ENCODE data around the gene TSR2. TPM values are rescaled to one million over a fixed set of nuclear protein-coding genes. Genes with fewer than 3 reads are reported as not detected.
A peak's percentile ranks its signal among the peaks of the same experiment; 100 is the strongest.

TSR2 gene
- total RNA-seq, 2 experiments from 2014 or later = 36.3 to 36.5 TPM

- H3K27ac ChIP-seq (ENCODE audit: low read depth in 1 of 2, low read length in 2 of 2) = no peak overlapping the region
- no peak for ATAC-seq (ENCODE audit: poor library complexity)
- Mint-ChIP-seq H3K36me3 (ENCODE audit: low read depth) (no peaks in the 10 kb centered on the region), H3K4me3 (no peak overlapping the region), H3K27ac (no peak overlapping the region), H3K9me3 (no peaks in the 10 kb centered on the region), H3K4me1 (ENCODE audit: low read depth) (no peaks in the 10 kb centered on the region), H3K27me3 (peaks cover 5% of the 10 kb centered on the region)
- CTCF ChIA-PET = no interaction called here
- H3K36me3 ChIP-seq (ENCODE audit: insufficient read depth, low read length) = no peaks in the 10 kb centered on the region
- TF ChIP-seq, protein P1, sequence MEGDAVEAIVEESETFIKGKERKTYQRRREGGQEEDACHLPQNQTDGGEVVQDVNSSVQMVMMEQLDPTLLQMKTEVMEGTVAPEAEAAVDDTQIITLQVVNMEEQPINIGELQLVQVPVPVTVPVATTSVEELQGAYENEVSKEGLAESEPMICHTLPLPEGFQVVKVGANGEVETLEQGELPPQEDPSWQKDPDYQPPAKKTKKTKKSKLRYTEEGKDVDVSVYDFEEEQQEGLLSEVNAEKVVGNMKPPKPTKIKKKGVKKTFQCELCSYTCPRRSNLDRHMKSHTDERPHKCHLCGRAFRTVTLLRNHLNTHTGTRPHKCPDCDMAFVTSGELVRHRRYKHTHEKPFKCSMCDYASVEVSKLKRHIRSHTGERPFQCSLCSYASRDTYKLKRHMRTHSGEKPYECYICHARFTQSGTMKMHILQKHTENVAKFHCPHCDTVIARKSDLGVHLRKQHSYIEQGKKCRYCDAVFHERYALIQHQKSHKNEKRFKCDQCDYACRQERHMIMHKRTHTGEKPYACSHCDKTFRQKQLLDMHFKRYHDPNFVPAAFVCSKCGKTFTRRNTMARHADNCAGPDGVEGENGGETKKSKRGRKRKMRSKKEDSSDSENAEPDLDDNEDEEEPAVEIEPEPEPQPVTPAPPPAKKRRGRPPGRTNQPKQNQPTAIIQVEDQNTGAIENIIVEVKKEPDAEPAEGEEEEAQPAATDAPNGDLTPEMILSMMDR (IDR thresholded peaks at IDR 0.05) = no peak
- H3K9me3 ChIP-seq (ENCODE audit: control insufficient read depth in 1 of 2, insufficient read depth in 1 of 2, low read length in 2 of 2) = no peaks in the 10 kb centered on the region
- no peak overlapping the region for H3K4me3 ChIP-seq (ENCODE audit: low read length)
- no peaks in the 10 kb centered on the region for H3K27me3 ChIP-seq (ENCODE audit: control insufficient read depth in 1 of 2, insufficient read depth in 2 of 2, low read length in 2 of 2)
- intact Hi-C loops (cut with DNase I, micrococcal nuclease) = loop anchor here in 1 of 2 experiments (10.0 kb wide), 1 partner anchor 361 kb away; no protein-coding TSS in a partner anchor
- POLR2A ChIA-PET = no interaction called here
- H3K4me1 ChIP-seq (ENCODE audit: insufficient read depth, low read length) = no peaks in the 10 kb centered on the region
- peak in 3 of 14 experiments; percentile 12 to 19 (median 17) for DNase-seq
Measured at GRCh38 chrX:54423161-54423888, 16.9 kb upstream of the TSR2 start.

DNA sequence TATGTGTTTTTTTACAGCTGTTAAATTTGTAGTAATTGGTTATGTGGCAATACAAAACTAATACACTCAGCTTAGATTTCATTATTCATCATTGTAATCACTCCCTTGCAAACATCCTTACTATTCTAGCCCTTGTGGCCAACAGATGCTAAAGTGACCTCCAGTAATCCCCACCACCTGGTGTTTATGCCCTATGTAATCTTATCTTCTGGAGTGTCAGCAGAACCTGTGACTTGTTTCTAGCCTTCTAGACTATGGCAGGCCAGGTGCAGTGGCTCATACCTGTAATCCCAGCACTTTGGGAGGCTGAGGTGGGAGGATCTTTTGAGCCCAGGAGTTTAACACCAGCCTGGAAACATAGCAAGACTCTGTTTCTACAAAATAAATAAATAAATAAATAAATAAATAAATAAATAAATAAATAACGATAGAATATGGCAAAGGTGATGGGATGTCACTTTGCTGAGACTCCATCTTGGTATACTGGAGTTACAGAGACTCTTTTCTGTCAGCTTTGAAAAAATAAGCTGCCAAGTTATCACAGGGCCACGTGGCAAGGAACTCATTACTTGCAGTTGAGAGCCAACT is 12.3 kb upstream of the TSR2 start:
- Mint-ChIP-seq H3K4me1 (ENCODE audit: low read depth) (no peaks in the 10 kb centered on the region), H3K36me3 (ENCODE audit: low read depth) (no peaks in the 10 kb centered on the region), H3K27me3 (no peaks in the 10 kb centered on the region), H3K4me3 (no peak overlapping the region), H3K27ac (no peak overlapping the region), H3K9me3 (no peaks in the 10 kb centered on the region)
- TF ChIP-seq, protein P1 (IDR thresholded peaks at IDR 0.05) = no peak
- no peaks in the 10 kb centered on the region for H3K27me3 ChIP-seq (ENCODE audit: control insufficient read depth in 1 of 2, insufficient read depth in 2 of 2, low read length in 2 of 2)
- intact Hi-C loops (cut with DNase I, micrococcal nuclease) = loop anchor here in 1 of 2 experiments (10.0 kb wide), 1 partner anchor 357 kb away; no protein-coding TSS in a partner anchor
- CTCF ChIA-PET = no interaction called here
- H3K4me3 ChIP-seq (ENCODE audit: low read length) = no peak overlapping the region
- ATAC-seq (ENCODE audit: poor library complexity) (no peak), DNase-seq (no peak)
- H3K27ac ChIP-seq (ENCODE audit: low read depth in 1 of 2, low read length in 2 of 2) = no peak overlapping the region
- no peaks in the 10 kb centered on the region for H3K4me1 ChIP-seq (ENCODE audit: insufficient read depth, low read length)
- H3K9me3 ChIP-seq (ENCODE audit: control insufficient read depth in 1 of 2, insufficient read depth in 1 of 2, low read length in 2 of 2) = no peaks in the 10 kb centered on the region
- no peaks in the 10 kb centered on the region for H3K36me3 ChIP-seq (ENCODE audit: insufficient read depth, low read length)
- POLR2A ChIA-PET = no interaction called here

- POLR2A ChIA-PET = no interaction called here
- TF ChIP-seq, protein P1 (IDR thresholded peaks at IDR 0.05) = no peak
- CTCF ChIA-PET = no interaction called here
- Histone ChIP-seq H3K4me3 (ENCODE audit: low read length) (no peak overlapping the region), H3K27ac (ENCODE audit: low read depth in 1 of 2, low read length in 2 of 2) (no peak overlapping the region), H3K9me3 (ENCODE audit: control insufficient read depth in 1 of 2, insufficient read depth in 1 of 2, low read length in 2 of 2) (no peaks in the 10 kb centered on the region), H3K27me3 (ENCODE audit: control insufficient read depth in 1 of 2, insufficient read depth in 2 of 2, low read length in 2 of 2) (no peaks in the 10 kb centered on the region), H3K36me3 (ENCODE audit: insufficient read depth, low read length) (no peaks in the 10 kb centered on the region), H3K4me1 (ENCODE audit: insufficient read depth, low read length) (no peaks in the 10 kb centered on the region)
- H3K27ac Mint-ChIP-seq = no peak overlapping the region
- intact Hi-C loops (cut with DNase I, micrococcal nuclease) = no loop called here
- no peaks in the 10 kb centered on the region for H3K9me3 Mint-ChIP-seq
- H3K27me3 Mint-ChIP-seq = no peaks in the 10 kb centered on the region
- no peak overlapping the region for H3K4me3 Mint-ChIP-seq
- H3K36me3 Mint-ChIP-seq (ENCODE audit: low read depth) = no peaks in the 10 kb centered on the region
- no peaks in the 10 kb centered on the region for H3K4me1 Mint-ChIP-seq (ENCODE audit: low read depth)
- ATAC-seq (ENCODE audit: poor library complexity) (no peak), DNase-seq (no peak)
Measured at GRCh38 chrX:54430519-54430918, 9.7 kb upstream of the TSR2 start.

Data from CD4-positive, alpha-beta T cell (primary cell).